Testis (tissue), 3 donors: ENCODE data around the gene KCNQ1. TPM values are rescaled to one million over a fixed set of nuclear protein-coding genes. Genes with fewer than 3 reads are reported as not detected.

Source experiments
- DNase-seq: peaks from one replicate; pipeline ENCODE4 v3.0.0-alpha.2; 2019
- H3K27ac ChIP-seq, 2 donors: fragments of 200-600 bp; sonication (generic); one replicate each; pipeline ENCODE4 v1.5.1; 2019
- H3K27me3 ChIP-seq: fragments of 200-600 bp; sonication (generic); one replicate; pipeline ENCODE4 v1.5.1; 2019
- H3K36me3 ChIP-seq: fragments of 200-600 bp; sonication (generic); one replicate; pipeline ENCODE4 v1.5.1; 2017; ENCODE audit warnings: low read depth; ENCODE audit errors: missing control alignments
- H3K4me1 ChIP-seq: fragments of 200-600 bp; sonication (generic); one replicate; pipeline ENCODE4 v1.5.1; 2019
- H3K4me3 ChIP-seq, 2 donors: fragments of 200-600 bp; sonication (generic); one replicate each; pipeline ENCODE4 v1.5.1; 2017 to 2019
- H3K9me3 ChIP-seq: fragments of 200-600 bp; sonication (generic); one replicate; pipeline ENCODE4 v1.5.1; 2017
- POLR2A ChIP-seq: fragments of 450-650 bp; IDR thresholded peaks from one replicate; pipeline ENCODE4 v1.6.1; 2017; ENCODE audit warnings: antibody characterized with exemption, mild to moderate bottlenecking, moderate library complexity
- WGBS, 2 donors: methylation state at CpG; one replicate each; pipeline ENCODE4 v1.1.5; 2018; 5-methylcytosine and 5-hydroxymethylcytosine counted together
- intact Hi-C: fragments of 100-400 bp; cut with DNase I; formaldehyde crosslinking; loops from one replicate; pipeline ENCODE4 v1.15.1; 2023; ENCODE audit warnings: low total_unique reads
- polyA plus RNA-seq: library from polyadenylated mRNA; stranded (reverse); fragments of 350-450 nt; fragmentation: Illumina TruSeq; extraction: RNeasy Lipid Tissue Mini Kit (QIAGEN cat#74804); gene quantifications from one replicate; pipeline ENCODE4 v1.2.3, GENCODE V29; 2014; ENCODE audit warnings: low read depth, low replicate concordance; ENCODE audit not compliant: insufficient read depth
- total RNA-seq, 2 donors: library from RNA; depleted of rRNA; stranded (reverse); fragments of >200 nt; gene quantifications; one replicate each; pipeline ENCODE4 v1.2.3, GENCODE V29; 2016
- TF ChIP-seq, protein P1 (sequence below), 3 experiments: fragments of 450-650 bp in 2 of 3; fragments of 200-600 bp in 1 of 3; sonication (generic) in 1 of 3; IDR thresholded peaks; one replicate each; pipeline ENCODE4 v1.5.1; 2016 to 2019; ENCODE audit warnings: antibody characterized with exemption in 3 of 3, mild to moderate bottlenecking in 2 of 3, moderate library complexity in 1 of 3

Gene KCNQ1
- total and polyA plus RNA-seq, 3 donors from 2014 or later = 6.0 to 24.2 (median 12.8) TPM

DNA sequence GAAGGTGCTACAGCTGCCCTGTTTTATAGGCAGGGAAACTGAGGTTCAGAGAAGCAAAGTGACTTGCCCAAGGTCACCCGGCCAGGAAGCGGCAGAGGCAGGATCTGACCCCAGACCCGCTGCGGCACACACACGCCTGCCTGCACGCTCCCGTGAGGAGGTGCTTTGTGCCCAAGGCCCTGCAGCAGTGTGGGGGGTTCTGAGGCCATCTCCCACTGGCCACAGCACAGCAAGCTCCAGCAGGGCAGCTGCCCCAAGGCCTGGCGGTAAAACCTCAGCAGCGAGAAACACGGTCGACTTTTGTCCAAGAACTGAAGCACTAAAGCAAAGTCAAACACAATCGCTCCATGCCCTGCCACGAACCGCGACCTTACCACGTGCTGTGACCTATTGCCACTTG lies 398.1 kb downstream of the KCNQ1 start:
- no peak overlapping the region for H3K4me3 ChIP-seq
- H3K4me1 ChIP-seq = no peaks in the 10 kb centered on the region
- no peak overlapping the region for H3K27ac ChIP-seq
- no peaks in the 10 kb centered on the region for H3K27me3 ChIP-seq
- H3K9me3 ChIP-seq = no peaks in the 10 kb centered on the region
- no peaks in the 10 kb centered on the region for H3K36me3 ChIP-seq
- TF ChIP-seq, protein P1, sequence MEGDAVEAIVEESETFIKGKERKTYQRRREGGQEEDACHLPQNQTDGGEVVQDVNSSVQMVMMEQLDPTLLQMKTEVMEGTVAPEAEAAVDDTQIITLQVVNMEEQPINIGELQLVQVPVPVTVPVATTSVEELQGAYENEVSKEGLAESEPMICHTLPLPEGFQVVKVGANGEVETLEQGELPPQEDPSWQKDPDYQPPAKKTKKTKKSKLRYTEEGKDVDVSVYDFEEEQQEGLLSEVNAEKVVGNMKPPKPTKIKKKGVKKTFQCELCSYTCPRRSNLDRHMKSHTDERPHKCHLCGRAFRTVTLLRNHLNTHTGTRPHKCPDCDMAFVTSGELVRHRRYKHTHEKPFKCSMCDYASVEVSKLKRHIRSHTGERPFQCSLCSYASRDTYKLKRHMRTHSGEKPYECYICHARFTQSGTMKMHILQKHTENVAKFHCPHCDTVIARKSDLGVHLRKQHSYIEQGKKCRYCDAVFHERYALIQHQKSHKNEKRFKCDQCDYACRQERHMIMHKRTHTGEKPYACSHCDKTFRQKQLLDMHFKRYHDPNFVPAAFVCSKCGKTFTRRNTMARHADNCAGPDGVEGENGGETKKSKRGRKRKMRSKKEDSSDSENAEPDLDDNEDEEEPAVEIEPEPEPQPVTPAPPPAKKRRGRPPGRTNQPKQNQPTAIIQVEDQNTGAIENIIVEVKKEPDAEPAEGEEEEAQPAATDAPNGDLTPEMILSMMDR (IDR thresholded peaks at IDR 0.05) = no peak
- no peak for TF ChIP-seq POLR2A
- intact Hi-C loops = no loop called here
- 94 to 96% methylated on average over 16 of the region's 16 CpGs for WGBS, 2 donors
- no peak for DNase-seq

DNA sequence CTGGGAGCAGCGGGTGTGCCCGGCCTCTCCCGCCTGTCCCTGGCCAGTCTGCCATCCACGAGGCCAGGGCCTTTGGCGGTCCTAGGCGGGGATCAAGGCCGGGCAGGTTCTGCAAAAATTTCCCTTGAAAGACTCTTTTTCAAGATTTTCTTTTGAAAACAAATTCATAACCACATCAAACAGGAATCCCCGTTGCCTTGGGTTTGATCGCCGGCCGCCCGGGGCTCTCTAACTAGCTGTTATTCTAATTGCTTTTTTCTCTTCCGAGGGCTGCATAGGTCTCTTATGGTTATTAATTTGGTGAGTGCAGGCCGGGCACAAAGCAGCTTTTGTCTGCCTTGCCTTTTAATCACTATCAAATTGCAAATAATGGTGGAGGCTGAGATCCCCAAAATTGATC lies 398.7 kb downstream of the KCNQ1 start:
- H3K36me3 ChIP-seq = no peaks in the 10 kb centered on the region
- no peaks in the 10 kb centered on the region for H3K4me1 ChIP-seq
- WGBS, 2 donors = 92% methylated on average over 14 of the region's 14 CpGs
- DNase-seq = no peak
- H3K9me3 ChIP-seq = no peaks in the 10 kb centered on the region
- TF ChIP-seq POLR2A = no peak
- TF ChIP-seq, protein P1 (IDR thresholded peaks at IDR 0.05) = no peak
- no peak overlapping the region for H3K27ac ChIP-seq
- H3K27me3 ChIP-seq = no peaks in the 10 kb centered on the region
- intact Hi-C loops = no loop called here
- no peak overlapping the region for H3K4me3 ChIP-seq

DNA sequence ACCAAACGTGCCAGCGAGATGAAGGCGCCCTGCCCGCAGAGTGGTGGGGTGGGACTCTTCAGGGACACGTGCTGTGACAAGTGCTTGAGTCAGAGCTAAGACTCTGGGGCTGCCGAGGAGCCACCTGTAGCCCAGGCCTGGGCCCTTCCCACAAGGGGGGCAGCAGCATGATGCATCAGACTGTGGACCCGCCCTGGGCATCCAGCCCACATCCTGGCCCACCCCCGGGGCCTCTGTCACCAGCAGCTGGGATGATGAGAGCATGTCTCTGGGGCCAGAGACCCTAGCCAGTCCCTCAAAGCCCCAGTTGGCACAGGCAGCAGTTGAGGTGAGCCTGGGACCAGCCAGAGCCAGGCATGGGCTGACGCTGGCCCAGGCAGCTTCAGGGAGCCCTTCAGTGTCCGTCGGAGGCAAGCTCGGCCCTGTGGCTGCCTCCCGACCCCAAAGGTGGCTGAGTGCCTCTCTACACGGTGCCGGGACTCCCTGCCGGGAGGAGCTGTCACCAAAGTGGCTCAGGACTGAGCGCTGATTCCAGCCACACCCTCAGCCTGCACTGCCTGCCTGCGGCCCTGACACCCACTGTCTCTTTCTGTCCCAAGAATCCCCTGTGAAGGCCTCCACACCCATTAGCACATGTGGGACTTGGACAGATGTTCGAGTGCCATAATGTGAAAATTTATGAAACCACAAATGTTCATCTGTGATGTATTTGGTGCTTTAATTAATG lies 399.5 kb downstream of the KCNQ1 start:
- H3K36me3 ChIP-seq = no peaks in the 10 kb centered on the region
- no peaks in the 10 kb centered on the region for H3K27me3 ChIP-seq
- WGBS, 2 donors = 89 to 96% methylated on average over 2 to 19 of the region's 19 CpGs
- H3K27ac ChIP-seq = no peak overlapping the region
- no peaks in the 10 kb centered on the region for H3K9me3 ChIP-seq
- no peak for DNase-seq
- TF ChIP-seq POLR2A = no peak
- TF ChIP-seq, protein P1 (IDR thresholded peaks at IDR 0.05) = no peak
- intact Hi-C loops = no loop called here
- H3K4me3 ChIP-seq = no peak overlapping the region
- no peaks in the 10 kb centered on the region for H3K4me1 ChIP-seq

DNA sequence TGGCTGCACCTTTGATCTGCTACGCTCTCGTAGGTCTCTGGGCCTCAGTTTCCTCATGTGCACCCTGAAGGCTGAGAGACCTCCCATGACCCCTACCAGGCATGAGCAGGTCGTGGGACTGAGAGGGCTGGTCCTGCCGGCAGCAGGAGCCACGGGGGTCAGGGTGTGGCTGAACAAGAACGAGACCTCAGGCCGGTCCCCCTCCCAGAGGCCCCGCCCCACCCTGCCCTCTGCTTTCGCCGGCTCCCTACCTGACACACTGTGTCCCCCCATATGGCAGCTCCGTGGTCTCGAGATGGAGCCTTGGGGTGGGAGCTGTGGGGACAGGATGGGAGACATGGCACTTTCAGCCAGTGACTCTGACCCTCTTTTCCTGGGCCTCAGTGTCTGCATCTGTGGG lies 400.2 kb downstream of the KCNQ1 start:
- WGBS, 2 donors = 86 to 97% methylated on average over 7 to 12 of the region's 12 CpGs
- TF ChIP-seq, protein P1 (IDR thresholded peaks at IDR 0.05) = no peak
- TF ChIP-seq POLR2A = no peak
- intact Hi-C loops = no loop called here

DNA sequence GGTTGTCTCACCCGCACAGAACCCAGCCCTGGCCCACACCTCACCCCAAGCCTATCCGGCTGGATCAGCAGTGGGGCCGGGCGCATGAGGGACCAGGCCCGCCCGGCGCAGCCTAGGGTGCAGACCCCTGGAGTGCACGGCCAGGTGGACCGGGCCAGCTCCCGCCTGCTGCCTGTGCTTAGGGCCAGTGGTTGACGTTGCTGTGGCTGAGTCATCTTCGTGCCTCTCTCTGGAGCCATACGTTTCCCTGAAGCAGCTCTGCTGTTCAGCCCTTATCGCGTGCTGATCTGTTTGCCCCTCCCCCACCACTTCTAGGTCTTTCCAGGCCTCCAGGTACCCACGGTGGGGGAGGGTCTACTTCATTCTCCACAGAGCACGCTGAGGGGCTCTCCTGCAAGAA lies 401.2 kb downstream of the KCNQ1 start:
- Histone ChIP-seq H3K27ac (no peak overlapping the region), H3K4me1 (no peaks in the 10 kb centered on the region), H3K4me3 (no peak overlapping the region), H3K27me3 (no peaks in the 10 kb centered on the region), H3K36me3 (no peaks in the 10 kb centered on the region), H3K9me3 (no peaks in the 10 kb centered on the region)
- 76 to 85% methylated on average over 4 to 17 of the region's 17 CpGs for WGBS, 2 donors
- TF ChIP-seq, protein P1 (IDR thresholded peaks at IDR 0.05) = no peak
- TF ChIP-seq POLR2A = no peak
- intact Hi-C loops = no loop called here
- DNase-seq = no peak

More for the DNA sequence above, 400.2 kb downstream of the KCNQ1 start:
- H3K4me1 ChIP-seq = no peaks in the 10 kb centered on the region
- H3K9me3 ChIP-seq = no peaks in the 10 kb centered on the region
- H3K27me3 ChIP-seq = no peaks in the 10 kb centered on the region
- no peak for DNase-seq
- no peaks in the 10 kb centered on the region for H3K36me3 ChIP-seq
- no peak overlapping the region for H3K27ac ChIP-seq
- no peak overlapping the region for H3K4me3 ChIP-seq
